GM23248 (cell line): ENCODE results near the gene FHOD1.

Experiments
- EZH2 ChIP-seq: fragments of 200-600 bp; sonication (generic); IDR thresholded peaks from 2 replicates; pipeline ENCODE4 v1.6.1; 2018; ENCODE audit warnings: antibody characterized with exemption, mild to moderate bottlenecking; ENCODE audit not compliant: insufficient read depth, poor library complexity, severe bottlenecking
- EZH2phosphoT487 ChIP-seq: fragments of 200-600 bp; sonication (generic); IDR thresholded peaks from 2 replicates; pipeline ENCODE4 v1.6.1; 2018; ENCODE audit warnings: antibody characterized with exemption, moderate library complexity, mild to moderate bottlenecking, low read depth; ENCODE audit not compliant: insufficient read depth

DNA sequence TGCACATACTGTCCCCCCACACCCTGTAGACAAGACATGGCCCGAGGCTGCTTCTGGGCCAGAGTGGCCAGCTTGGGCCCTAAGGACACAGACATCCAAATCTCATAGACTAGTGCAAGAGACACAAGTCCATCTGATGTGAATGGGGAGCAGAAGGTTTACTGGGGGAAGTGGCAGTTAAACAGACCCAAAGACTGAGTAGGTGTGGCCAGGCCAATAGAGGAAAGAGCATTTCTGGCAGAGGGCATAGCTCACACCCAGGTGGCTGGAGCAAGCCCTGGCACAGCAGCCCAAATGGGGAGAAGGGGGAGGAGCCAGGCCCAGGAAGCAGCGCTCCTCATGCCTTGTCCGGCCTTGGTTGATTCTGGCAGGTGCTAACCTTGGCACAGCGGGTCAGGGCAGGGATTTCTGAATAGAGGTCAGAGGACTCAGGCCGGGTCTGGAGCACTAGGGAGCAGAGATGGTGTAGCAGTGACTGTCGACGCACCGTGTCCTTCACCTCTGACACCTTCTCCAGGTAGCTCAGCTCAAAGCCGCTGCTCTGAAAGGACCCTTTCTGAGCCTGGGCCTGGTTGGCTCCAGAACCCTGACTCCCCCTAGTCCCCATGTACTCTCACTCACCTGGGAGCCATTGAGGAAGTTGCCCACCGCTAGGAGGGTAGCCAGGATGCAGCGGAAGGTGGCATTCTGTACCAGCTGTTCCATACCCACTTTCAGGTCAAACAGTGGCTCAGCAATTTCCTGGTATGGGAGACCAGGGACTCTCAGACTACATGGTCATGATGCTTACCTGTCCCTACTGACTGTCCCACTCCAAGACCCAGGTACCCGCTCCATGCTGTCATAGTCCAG, 16.2 kb downstream of the FHOD1 start:
- TF ChIP-seq EZH2phosphoT487 (no peak), EZH2 (no peak)
